Activated B cell treated with CpG ODN at 0.5 μM for 24 hours (primary cell): ENCODE data around the gene ROR2. TPM values are rescaled to one million over a fixed set of nuclear protein-coding genes. Genes with fewer than 3 reads are reported as not detected.
"Not testable (repeated sequence)": the region's sequence is repeated elsewhere in the genome, so short reads cannot be mapped to it uniquely, and the experiment has no call there.

Experiments used
- ATAC-seq: fragments of 200-7000 bp; cut with Tn5 transposase; one replicate; pipeline ENCODE4 v1.10.0; 2021; ENCODE audit warnings: low read depth, mild to moderate bottlenecking, moderate library complexity
- CTCF ChIA-PET: fragments of 350-600 bp; sonication (Branson Sonifier 250); formaldehyde crosslinking; loops from one replicate; lab custom pipeline; 2021; ENCODE audit warnings: antibody characterized with exemption; lab: Charles Lee
- POLR2A ChIA-PET: fragments of 350-600 bp; sonication (Branson Sonifier 250); formaldehyde crosslinking; loops from one replicate; lab custom pipeline; 2021; ENCODE audit warnings: antibody characterized with exemption; lab: Charles Lee
- DNase-seq: peaks from one replicate; pipeline ENCODE4 v3.0.0; 2022
- H3K27ac Mint-ChIP-seq: one replicate; pipeline ENCODE4 v1.8.0; 2020; ENCODE audit warnings: mixed read lengths
- H3K27me3 Mint-ChIP-seq: one replicate; pipeline ENCODE4 v1.8.0; 2021; ENCODE audit warnings: mixed read lengths
- H3K36me3 Mint-ChIP-seq: one replicate; pipeline ENCODE4 v1.8.0; 2021; ENCODE audit warnings: low read depth, mixed read lengths
- H3K4me1 Mint-ChIP-seq: one replicate; pipeline ENCODE4 v1.8.0; 2021; ENCODE audit warnings: mixed read lengths
- H3K4me3 Mint-ChIP-seq: one replicate; pipeline ENCODE4 v1.8.0; 2020; ENCODE audit warnings: mild to moderate bottlenecking, mixed read lengths
- H3K9me3 Mint-ChIP-seq: one replicate; pipeline ENCODE4 v1.8.0; 2020; ENCODE audit warnings: mixed read lengths
- intact Hi-C: fragments of 100-400 bp; cut with micrococcal nuclease; formaldehyde crosslinking; loops from one replicate; pipeline ENCODE4 v1.15.1; 2024
- total RNA-seq: library from RNA; stranded (reverse); gene quantifications from 2 replicates; pipeline ENCODE4 v1.2.3, GENCODE V29; 2022
- TF ChIP-seq, protein P1 (sequence below): fragments of 200-600 bp; IDR thresholded peaks from one replicate; pipeline ENCODE4 v1.8.0; 2022; ENCODE audit warnings: antibody characterized with exemption, mild to moderate bottlenecking

The ROR2 gene
- total RNA-seq, 1 donor from 2014 or later: not detected

DNA sequence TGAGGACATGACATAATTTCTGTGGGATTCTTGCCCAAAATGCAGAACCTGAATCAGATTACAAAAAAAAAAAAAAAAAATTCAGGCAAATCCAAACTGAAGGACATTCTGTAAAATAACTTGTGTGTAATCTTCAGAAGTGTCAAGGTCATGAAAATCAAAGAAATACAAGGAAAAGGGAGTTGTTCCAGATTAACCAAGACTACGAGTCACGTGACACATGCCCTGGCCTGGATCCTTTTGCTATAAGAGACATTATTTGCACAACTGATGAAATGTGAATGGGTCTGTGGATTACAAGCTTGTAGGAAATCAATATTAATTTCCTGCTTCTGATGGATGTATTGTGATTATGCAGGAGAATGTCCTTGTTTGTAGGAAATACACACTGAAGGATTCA, 309.6 kb downstream of the ROR2 start:
- H3K9me3 Mint-ChIP-seq: peaks cover 3% of the 10 kb centered on the region
- TF ChIP-seq, protein P1, sequence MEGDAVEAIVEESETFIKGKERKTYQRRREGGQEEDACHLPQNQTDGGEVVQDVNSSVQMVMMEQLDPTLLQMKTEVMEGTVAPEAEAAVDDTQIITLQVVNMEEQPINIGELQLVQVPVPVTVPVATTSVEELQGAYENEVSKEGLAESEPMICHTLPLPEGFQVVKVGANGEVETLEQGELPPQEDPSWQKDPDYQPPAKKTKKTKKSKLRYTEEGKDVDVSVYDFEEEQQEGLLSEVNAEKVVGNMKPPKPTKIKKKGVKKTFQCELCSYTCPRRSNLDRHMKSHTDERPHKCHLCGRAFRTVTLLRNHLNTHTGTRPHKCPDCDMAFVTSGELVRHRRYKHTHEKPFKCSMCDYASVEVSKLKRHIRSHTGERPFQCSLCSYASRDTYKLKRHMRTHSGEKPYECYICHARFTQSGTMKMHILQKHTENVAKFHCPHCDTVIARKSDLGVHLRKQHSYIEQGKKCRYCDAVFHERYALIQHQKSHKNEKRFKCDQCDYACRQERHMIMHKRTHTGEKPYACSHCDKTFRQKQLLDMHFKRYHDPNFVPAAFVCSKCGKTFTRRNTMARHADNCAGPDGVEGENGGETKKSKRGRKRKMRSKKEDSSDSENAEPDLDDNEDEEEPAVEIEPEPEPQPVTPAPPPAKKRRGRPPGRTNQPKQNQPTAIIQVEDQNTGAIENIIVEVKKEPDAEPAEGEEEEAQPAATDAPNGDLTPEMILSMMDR: no peak
- CTCF ChIA-PET: no interaction called here
- H3K4me3 Mint-ChIP-seq: no peak overlapping the region
- ATAC-seq (no peak), DNase-seq (no peak)
- intact Hi-C loops: no loop called here
- no peak overlapping the region for H3K27ac Mint-ChIP-seq
- peaks cover 7% of the 10 kb centered on the region for H3K4me1 Mint-ChIP-seq
- POLR2A ChIA-PET: no interaction called here
- H3K36me3 Mint-ChIP-seq: no peaks in the 10 kb centered on the region
- H3K27me3 Mint-ChIP-seq: peaks cover 11% of the 10 kb centered on the region

GRCh38 chr9:91639054-91639453, 311.0 kb downstream of the ROR2 start:
- peaks cover 3% of the 10 kb centered on the region for H3K9me3 Mint-ChIP-seq
- ATAC-seq (no peak), DNase-seq (no peak)
- H3K36me3 Mint-ChIP-seq: no peaks in the 10 kb centered on the region
- intact Hi-C loops: no loop called here
- TF ChIP-seq, protein P1: no peak
- peaks cover 6% of the 10 kb centered on the region for H3K4me1 Mint-ChIP-seq
- H3K4me3 Mint-ChIP-seq: no peak overlapping the region
- POLR2A ChIA-PET: no interaction called here
- no peak overlapping the region for H3K27ac Mint-ChIP-seq
- peaks cover 12% of the 10 kb centered on the region for H3K27me3 Mint-ChIP-seq
- CTCF ChIA-PET: interaction anchor here (1.3 kb wide), 1 partner anchor 89 kb away, joined by 3 read pairs; no protein-coding TSS in a partner anchor

DNA sequence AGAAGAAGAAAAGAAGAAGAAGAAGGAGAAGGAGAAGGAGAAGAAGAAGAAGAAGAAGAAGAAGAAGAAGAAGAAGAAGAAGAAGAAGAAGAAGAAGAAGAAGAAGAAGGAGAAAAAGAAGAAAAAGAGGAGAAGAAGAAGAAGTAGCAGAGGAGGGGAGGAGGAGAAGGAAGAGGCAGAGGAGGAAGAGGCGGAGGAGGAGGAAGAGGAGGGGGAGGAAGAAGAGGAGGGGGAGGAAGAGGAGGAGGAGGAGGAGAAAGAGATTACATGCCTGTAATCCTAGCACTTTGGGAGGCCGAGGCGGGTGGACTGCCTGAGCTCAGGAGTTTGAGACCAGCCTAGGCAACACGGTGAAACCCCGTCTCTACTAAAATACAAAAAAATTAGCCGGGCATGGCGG, 315.2 kb downstream of the ROR2 start:
- H3K4me3 Mint-ChIP-seq, CTCF ChIA-PET, DNase-seq, ATAC-seq, H3K27ac Mint-ChIP-seq, H3K9me3 Mint-ChIP-seq, H3K4me1 Mint-ChIP-seq, POLR2A ChIA-PET, intact Hi-C loops, H3K36me3 Mint-ChIP-seq: not testable (repeated sequence)
- peaks cover 25% of the 10 kb centered on the region for H3K27me3 Mint-ChIP-seq

DNA sequence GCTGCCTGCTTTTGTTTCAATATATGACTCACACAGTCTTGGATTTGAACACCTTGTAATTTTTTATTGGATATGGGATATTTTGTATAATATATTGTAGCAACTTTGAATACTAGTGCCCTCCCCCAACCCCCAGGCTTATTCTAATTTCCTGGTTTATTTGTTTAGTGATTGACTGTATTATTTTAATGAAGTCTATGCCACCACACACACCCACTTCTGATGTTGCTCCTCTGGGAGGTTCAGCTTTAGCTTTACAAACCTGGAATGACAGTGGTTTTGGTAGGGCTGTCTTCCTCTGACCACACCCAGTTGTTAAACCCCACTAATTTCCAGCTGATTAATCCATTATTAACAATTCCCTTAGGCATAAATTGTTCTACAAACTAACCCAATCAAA, 320.3 kb downstream of the ROR2 start:
- no peak for ATAC-seq
- ChIA-PET CTCF (no interaction called here), POLR2A (no interaction called here)
- no peaks in the 10 kb centered on the region for H3K4me1 Mint-ChIP-seq
- TF ChIP-seq, protein P1: no peak
- H3K4me3 Mint-ChIP-seq: no peak overlapping the region
- no peaks in the 10 kb centered on the region for H3K36me3 Mint-ChIP-seq
- H3K9me3 Mint-ChIP-seq: peaks cover 8% of the 10 kb centered on the region
- H3K27ac Mint-ChIP-seq: no peak overlapping the region
- intact Hi-C loops: no loop called here
- peaks cover 21% of the 10 kb centered on the region for H3K27me3 Mint-ChIP-seq
- DNase-seq: no peak

GRCh38 chr9:91628892-91629291, 321.1 kb downstream of the ROR2 start:
- POLR2A ChIA-PET: no interaction called here
- no peaks in the 10 kb centered on the region for H3K36me3 Mint-ChIP-seq
- peaks cover 10% of the 10 kb centered on the region for H3K9me3 Mint-ChIP-seq
- ATAC-seq (no peak), DNase-seq (no peak)
- intact Hi-C loops: no loop called here
- no peaks in the 10 kb centered on the region for H3K4me1 Mint-ChIP-seq
- CTCF ChIA-PET: no interaction called here
- no peak overlapping the region for H3K27ac Mint-ChIP-seq
- TF ChIP-seq, protein P1: no peak
- no peak overlapping the region for H3K4me3 Mint-ChIP-seq
- peaks cover 18% of the 10 kb centered on the region for H3K27me3 Mint-ChIP-seq

DNA sequence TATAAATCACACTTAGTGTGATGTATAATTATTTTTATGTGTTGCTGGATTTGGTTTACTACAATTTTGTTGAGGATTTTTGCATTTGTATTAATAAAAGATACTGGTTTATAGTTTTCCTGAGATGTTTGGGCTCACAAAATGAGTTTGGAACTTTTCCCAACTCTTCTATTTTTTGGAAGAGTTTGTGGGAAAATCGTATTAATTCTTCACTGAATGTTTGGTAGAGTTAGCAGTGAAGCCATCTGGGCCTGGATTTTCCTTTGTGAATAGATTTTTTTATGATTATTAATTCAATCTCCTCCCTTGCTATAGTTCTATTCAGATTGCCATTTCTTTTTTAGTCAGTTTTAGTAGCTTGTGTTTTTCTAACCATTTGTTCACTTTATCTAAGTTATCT, 324.7 kb downstream of the ROR2 start:
- POLR2A ChIA-PET: no interaction called here

More for the DNA sequence above, 324.7 kb downstream of the ROR2 start:
- peaks cover 10% of the 10 kb centered on the region for H3K9me3 Mint-ChIP-seq
- DNase-seq: no peak
- H3K27ac Mint-ChIP-seq: no peak overlapping the region
- H3K4me1 Mint-ChIP-seq: no peaks in the 10 kb centered on the region
- no peak for ATAC-seq
- CTCF ChIA-PET: no interaction called here
- intact Hi-C loops: no loop called here
- peaks cover 11% of the 10 kb centered on the region for H3K27me3 Mint-ChIP-seq
- TF ChIP-seq, protein P1: no peak
- H3K36me3 Mint-ChIP-seq: no peaks in the 10 kb centered on the region
- H3K4me3 Mint-ChIP-seq: no peak overlapping the region
